Mesothelial cell of epicardium (in vitro differentiated cells): Measurements from ENCODE around the gene ENTR1. TPM values are rescaled to one million over a fixed set of nuclear protein-coding genes. Genes with fewer than 3 reads are reported as not detected.
A peak's percentile ranks its signal among the peaks of the same experiment; 100 is the strongest.

Source experiments
- DNase-seq, 2 experiments: peaks; one replicate each; pipeline ENCODE4 v3.0.0; 2021; ENCODE audit warnings: low spot score in 2 of 2; ENCODE audit not compliant: unreplicated experiment in 2 of 2
- H3K27ac Mint-ChIP-seq: 2 replicates; pipeline ENCODE4 v1.8.0; 2021; ENCODE audit warnings: mixed read lengths
- H3K27me3 Mint-ChIP-seq: 2 replicates; pipeline ENCODE4 v1.8.0; 2021; ENCODE audit warnings: low read depth, mixed read lengths
- H3K36me3 Mint-ChIP-seq: 2 replicates; pipeline ENCODE4 v1.8.0; 2021; ENCODE audit warnings: mixed read lengths
- H3K4me1 Mint-ChIP-seq: 2 replicates; pipeline ENCODE4 v1.8.0; 2021; ENCODE audit warnings: mixed read lengths
- H3K4me3 Mint-ChIP-seq: 2 replicates; pipeline ENCODE4 v1.8.0; 2021; ENCODE audit warnings: mild to moderate bottlenecking, moderate library complexity, mixed read lengths
- H3K9me3 Mint-ChIP-seq: 2 replicates; pipeline ENCODE4 v1.8.0; 2021; ENCODE audit warnings: mixed read lengths
- total RNA-seq: library from RNA; stranded (reverse); gene quantifications from 3 replicates; pipeline ENCODE4 v1.2.1, GENCODE V29; 2021
- TF ChIP-seq, protein P1 (sequence below): fragments of 200-600 bp; sonication (generic); IDR thresholded peaks from one replicate; pipeline ENCODE4 v1.5.0; 2021; ENCODE audit warnings: antibody characterized with exemption; ENCODE audit not compliant: unreplicated experiment

Gene ENTR1
- total RNA-seq, 1 donor from 2014 or later, result 67.3 TPM

DNA sequence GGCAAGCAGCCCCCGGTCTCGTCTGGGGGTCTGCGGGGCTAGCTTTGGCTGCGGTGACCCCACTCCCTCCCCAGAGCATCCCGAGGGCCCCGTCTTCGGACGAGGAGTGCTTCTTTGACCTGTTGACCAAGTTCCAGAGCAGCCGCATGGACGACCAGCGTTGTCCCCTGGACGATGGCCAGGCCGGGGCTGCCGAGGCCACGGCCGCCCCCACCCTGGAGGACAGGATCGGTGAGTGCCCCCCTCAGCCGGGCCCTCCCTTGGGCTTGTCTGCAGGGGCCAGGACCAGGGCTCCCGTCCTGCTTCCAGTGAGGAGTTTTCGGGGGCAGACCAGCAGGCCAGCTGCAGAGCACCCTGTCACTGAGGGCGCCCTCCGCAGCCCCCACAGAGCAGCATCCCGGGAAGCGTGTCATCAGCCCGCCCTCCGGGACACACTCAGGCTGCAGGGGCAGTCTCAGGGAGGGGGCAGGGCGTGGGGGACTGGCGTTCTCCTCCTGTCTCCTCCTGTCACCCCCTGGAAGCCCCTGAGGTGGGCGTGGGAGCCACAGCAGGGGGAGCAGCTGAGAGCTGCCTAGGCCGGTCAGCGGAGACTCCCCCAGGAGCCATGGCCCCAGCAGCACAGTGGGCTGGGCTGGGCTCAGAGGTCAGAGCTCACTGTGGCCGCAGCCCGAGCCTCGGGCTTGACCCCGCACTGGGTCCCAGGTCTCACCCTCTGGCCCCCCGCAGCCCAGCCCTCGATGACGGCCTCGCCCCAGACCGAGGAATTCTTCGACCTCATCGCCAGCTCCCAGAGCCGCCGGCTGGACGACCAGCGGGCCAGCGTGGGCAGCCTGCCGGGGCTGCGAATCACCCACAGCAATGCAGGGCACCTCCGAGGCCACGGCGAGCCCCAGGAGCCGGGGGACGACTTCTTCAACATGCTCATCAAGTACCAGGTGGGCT, 54.5 kb downstream of the ENTR1 start:
- TF ChIP-seq, protein P1, sequence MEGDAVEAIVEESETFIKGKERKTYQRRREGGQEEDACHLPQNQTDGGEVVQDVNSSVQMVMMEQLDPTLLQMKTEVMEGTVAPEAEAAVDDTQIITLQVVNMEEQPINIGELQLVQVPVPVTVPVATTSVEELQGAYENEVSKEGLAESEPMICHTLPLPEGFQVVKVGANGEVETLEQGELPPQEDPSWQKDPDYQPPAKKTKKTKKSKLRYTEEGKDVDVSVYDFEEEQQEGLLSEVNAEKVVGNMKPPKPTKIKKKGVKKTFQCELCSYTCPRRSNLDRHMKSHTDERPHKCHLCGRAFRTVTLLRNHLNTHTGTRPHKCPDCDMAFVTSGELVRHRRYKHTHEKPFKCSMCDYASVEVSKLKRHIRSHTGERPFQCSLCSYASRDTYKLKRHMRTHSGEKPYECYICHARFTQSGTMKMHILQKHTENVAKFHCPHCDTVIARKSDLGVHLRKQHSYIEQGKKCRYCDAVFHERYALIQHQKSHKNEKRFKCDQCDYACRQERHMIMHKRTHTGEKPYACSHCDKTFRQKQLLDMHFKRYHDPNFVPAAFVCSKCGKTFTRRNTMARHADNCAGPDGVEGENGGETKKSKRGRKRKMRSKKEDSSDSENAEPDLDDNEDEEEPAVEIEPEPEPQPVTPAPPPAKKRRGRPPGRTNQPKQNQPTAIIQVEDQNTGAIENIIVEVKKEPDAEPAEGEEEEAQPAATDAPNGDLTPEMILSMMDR, result no peak
- DNase-seq, result no peak
- peaks cover 12% of the 10 kb centered on the region for H3K4me1 Mint-ChIP-seq
- no peaks in the 10 kb centered on the region for H3K9me3 Mint-ChIP-seq
- H3K27ac Mint-ChIP-seq, result no peak overlapping the region
- no peaks in the 10 kb centered on the region for H3K27me3 Mint-ChIP-seq
- H3K36me3 Mint-ChIP-seq, result no peaks in the 10 kb centered on the region
- H3K4me3 Mint-ChIP-seq, result no peak overlapping the region

- Mint-ChIP-seq H3K4me1 (peaks cover 11% of the 10 kb centered on the region), H3K27me3 (no peaks in the 10 kb centered on the region), H3K4me3 (no peak overlapping the region), H3K27ac (peak overlapping the region; percentile 66), H3K36me3 (no peaks in the 10 kb centered on the region), H3K9me3 (no peaks in the 10 kb centered on the region)
- no peak for DNase-seq
- TF ChIP-seq, protein P1, result no peak
Measured at GRCh38 chr9:136354592-136355085, 55.8 kb downstream of the ENTR1 start.

DNA sequence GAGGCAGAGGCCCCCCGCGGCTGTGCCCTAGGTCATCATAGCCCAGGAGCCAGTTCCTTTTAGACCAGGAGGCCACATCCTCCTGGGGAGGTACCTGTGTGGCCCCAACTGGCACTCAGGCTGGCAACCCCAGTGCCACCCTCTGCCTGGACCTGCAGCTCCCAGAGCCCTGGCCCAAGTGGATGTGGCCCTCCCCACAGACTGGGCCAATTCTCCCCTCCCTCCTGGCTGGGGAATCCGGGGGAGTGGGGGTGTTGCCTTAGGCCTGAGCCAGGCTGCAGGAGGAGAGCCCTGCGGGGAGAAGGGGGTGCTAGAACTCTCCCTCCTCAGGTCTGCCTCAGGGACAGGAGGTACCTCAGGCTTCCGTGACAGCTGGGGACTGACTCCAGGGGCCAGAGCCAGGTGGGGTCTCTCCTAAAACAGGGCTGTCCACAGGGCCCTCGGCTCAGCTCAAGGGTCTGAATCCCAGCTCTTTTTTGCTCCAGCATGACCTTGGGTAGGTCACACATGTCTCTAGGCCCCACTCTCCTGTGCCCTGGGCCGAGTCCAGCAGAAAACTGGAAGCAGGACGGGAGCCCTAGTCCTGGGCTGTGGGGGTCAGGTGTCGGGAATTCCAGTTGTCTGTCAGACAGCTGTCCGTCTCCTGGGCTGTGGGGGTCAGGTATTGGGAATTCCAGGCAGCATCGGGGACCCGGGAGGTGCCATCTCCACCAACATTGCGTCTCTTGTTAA, 56.5 kb downstream of the ENTR1 start:
- Mint-ChIP-seq H3K27ac (peak overlapping the region; percentile 66), H3K27me3 (no peaks in the 10 kb centered on the region), H3K4me3 (no peak overlapping the region), H3K4me1 (peaks cover 11% of the 10 kb centered on the region), H3K36me3 (no peaks in the 10 kb centered on the region), H3K9me3 (no peaks in the 10 kb centered on the region)
- TF ChIP-seq, protein P1, result no peak
- DNase-seq, result no peak

- Mint-ChIP-seq H3K27me3 (no peaks in the 10 kb centered on the region), H3K4me1 (peaks cover 11% of the 10 kb centered on the region), H3K36me3 (no peaks in the 10 kb centered on the region), H3K27ac (no peak overlapping the region), H3K9me3 (no peaks in the 10 kb centered on the region), H3K4me3 (no peak overlapping the region)
- no peak for DNase-seq
- TF ChIP-seq, protein P1, result no peak
Measured at GRCh38 chr9:136353088-136353487, 57.3 kb downstream of the ENTR1 start.

DNA sequence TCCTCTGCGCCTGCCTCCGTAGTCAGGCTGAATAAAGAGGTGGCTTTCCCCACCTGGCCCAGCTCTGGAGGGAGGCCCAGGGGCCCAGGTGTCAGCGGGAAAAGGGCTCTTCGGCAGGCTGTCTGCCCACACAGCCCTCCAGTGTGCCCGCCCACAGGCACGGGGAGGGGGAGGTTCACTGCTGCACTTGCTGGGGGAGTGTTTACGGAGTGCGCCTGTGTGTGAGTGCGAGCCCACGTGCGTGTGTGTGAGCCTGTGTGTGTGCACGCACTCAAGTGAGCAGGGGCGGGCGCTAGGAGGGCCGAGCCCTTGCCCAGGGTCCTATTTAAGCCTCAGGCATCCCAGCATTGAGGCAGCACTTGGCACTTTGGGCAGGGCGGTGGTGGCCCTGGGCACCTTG, 57.7 kb downstream of the ENTR1 start:
- no peaks in the 10 kb centered on the region for H3K9me3 Mint-ChIP-seq
- H3K4me1 Mint-ChIP-seq, result peaks cover 11% of the 10 kb centered on the region
- H3K36me3 Mint-ChIP-seq, result no peaks in the 10 kb centered on the region
- no peak overlapping the region for H3K27ac Mint-ChIP-seq
- TF ChIP-seq, protein P1, result no peak
- H3K4me3 Mint-ChIP-seq, result no peak overlapping the region
- H3K27me3 Mint-ChIP-seq, result no peaks in the 10 kb centered on the region
- no peak for DNase-seq

Other genes starting within 250 kb of the ENTR1 start
- not detected in 3 replicates for gene LHX3, start 205.5 kb downstream of the ENTR1 start, total RNA-seq
- 16.8 to 17.0 TPM (median 17.0 TPM) in 3 replicates for gene QSOX2, start 164.8 kb downstream of the ENTR1 start, total RNA-seq
- 0.42 to 0.54 TPM (median 0.47 TPM) in 3 replicates for gene CCDC187, start 106.5 kb downstream of the ENTR1 start, total RNA-seq
- 98.6 to 103 TPM (median 102 TPM) in 3 replicates for gene GPSM1, start 83.1 kb downstream of the ENTR1 start, total RNA-seq
- gene DNLZ, start 46.9 kb downstream of the ENTR1 start, total RNA-seq, result 11.8 to 14.7 TPM (median 13.0 TPM) in 3 replicates
- gene CARD9, start 36.9 kb downstream of the ENTR1 start, total RNA-seq, result 3.6 to 4.9 TPM (median 4.0 TPM) in 3 replicates
- gene SNAPC4, start 10.4 kb downstream of the ENTR1 start, total RNA-seq, result 18.2 to 19.3 TPM (median 18.2 TPM) in 3 replicates
- gene PMPCA, start within 50 bp of the ENTR1 start, total RNA-seq, result 72.2 to 74.6 TPM (median 72.7 TPM) in 3 replicates
- 22.1 to 24.6 TPM (median 23.3 TPM) in 3 replicates for gene INPP5E, start 29.2 kb upstream of the ENTR1 start, total RNA-seq
- gene SEC16A, start 72.4 kb upstream of the ENTR1 start, total RNA-seq, result 89.9 to 92.2 TPM (median 90.2 TPM) in 3 replicates
- 104 to 107 TPM (median 104 TPM) in 3 replicates for gene NOTCH1, start 135.4 kb upstream of the ENTR1 start, total RNA-seq